Natural killer cell (primary cell): Measurements from ENCODE around the gene UPP1. TPM values are rescaled to one million over a fixed set of nuclear protein-coding genes. Genes with fewer than 3 reads are reported as not detected.

Experiments used
- ATAC-seq, 3 donors: fragments of 150-1000 bp in 2 of 3; fragments of 200-7000 bp in 1 of 3; cut with Tn5 transposase; 1 replicate in 1 of 3; 2 replicates in 2 of 3; pipeline ENCODE4 v1.10.0; 2021; ENCODE audit warnings: mild to moderate bottlenecking in 2 of 3, moderate library complexity in 2 of 3
- DNase-seq, 2 donors: peaks; one replicate each; pipeline versions ENCODE4 v3.0.0 to v3.0.0-alpha.2; 2013 to 2021; ENCODE audit warnings: mixed read lengths in 1 of 2
- H3K27ac ChIP-seq: one replicate; pipeline ENCODE4 v1.5.1; 2013; ENCODE audit warnings: mild to moderate bottlenecking, low read length
- H3K27me3 ChIP-seq: one replicate; pipeline ENCODE4 v1.6.1; 2013; ENCODE audit warnings: low read length; ENCODE audit not compliant: control insufficient read depth, insufficient read depth
- H3K36me3 ChIP-seq: one replicate; pipeline ENCODE4 v1.6.1; 2013; ENCODE audit warnings: low read length; ENCODE audit not compliant: control insufficient read depth, insufficient read depth
- H3K4me1 ChIP-seq: one replicate; pipeline ENCODE4 v1.6.1; 2013; ENCODE audit warnings: low read length; ENCODE audit not compliant: control insufficient read depth, insufficient read depth
- H3K4me3 ChIP-seq: one replicate; pipeline ENCODE4 v1.5.1; 2013; ENCODE audit warnings: low read length
- H3K9me3 ChIP-seq: one replicate; pipeline ENCODE4 v1.6.1; 2013; ENCODE audit warnings: low read length; ENCODE audit not compliant: control insufficient read depth, insufficient read depth
- H3K27ac Mint-ChIP-seq, 2 donors: one replicate each; pipeline ENCODE4 v1.8.0; 2022; ENCODE audit warnings: mild to moderate bottlenecking in 2 of 2, mixed read lengths in 2 of 2, moderate library complexity in 1 of 2
- H3K27me3 Mint-ChIP-seq, 2 donors: one replicate each; pipeline ENCODE4 v1.8.0; 2022; ENCODE audit warnings: low read depth in 2 of 2, mixed read lengths in 2 of 2
- H3K36me3 Mint-ChIP-seq: one replicate; pipeline ENCODE4 v1.8.0; 2022; ENCODE audit warnings: mixed read lengths
- H3K4me1 Mint-ChIP-seq, 2 donors: one replicate each; pipeline ENCODE4 v1.8.0; 2022; ENCODE audit warnings: mixed read lengths in 2 of 2
- H3K4me3 Mint-ChIP-seq: one replicate; pipeline ENCODE4 v1.8.0; 2022; ENCODE audit warnings: mild to moderate bottlenecking, moderate library complexity, mixed read lengths
- H3K9me3 Mint-ChIP-seq, 2 donors: one replicate each; pipeline ENCODE4 v1.8.0; 2022; ENCODE audit warnings: mixed read lengths in 2 of 2
- WGBS: methylation state at CpG from one replicate; pipeline ENCODE4 v1.1.7; 2013; ENCODE audit warnings: missing lambda C conversion rate; ENCODE audit not compliant: insufficient coverage; 5-methylcytosine and 5-hydroxymethylcytosine counted together
- intact Hi-C: fragments of 100-400 bp; cut with micrococcal nuclease; formaldehyde crosslinking; loops from one replicate; pipeline ENCODE4 v1.14.2; 2022
- total RNA-seq, 4 donors: library from RNA; stranded (reverse); fragments of 120-200 nt in 1 of 4; gene quantifications; one replicate each; pipeline versions ENCODE4 v1.2.3 to v1.2.4, GENCODE V29; 2013 to 2022
- TF ChIP-seq, protein P1 (sequence below): fragments of 200-600 bp; IDR thresholded peaks from one replicate; pipeline ENCODE4 v1.8.0; 2022; ENCODE audit warnings: antibody characterized with exemption

Gene UPP1
- total RNA-seq, 3 donors from 2014 or later (not counting 1 experiment from before 2014, with no cell fraction given) = 98.5 to 121 (median 113) TPM

DNA sequence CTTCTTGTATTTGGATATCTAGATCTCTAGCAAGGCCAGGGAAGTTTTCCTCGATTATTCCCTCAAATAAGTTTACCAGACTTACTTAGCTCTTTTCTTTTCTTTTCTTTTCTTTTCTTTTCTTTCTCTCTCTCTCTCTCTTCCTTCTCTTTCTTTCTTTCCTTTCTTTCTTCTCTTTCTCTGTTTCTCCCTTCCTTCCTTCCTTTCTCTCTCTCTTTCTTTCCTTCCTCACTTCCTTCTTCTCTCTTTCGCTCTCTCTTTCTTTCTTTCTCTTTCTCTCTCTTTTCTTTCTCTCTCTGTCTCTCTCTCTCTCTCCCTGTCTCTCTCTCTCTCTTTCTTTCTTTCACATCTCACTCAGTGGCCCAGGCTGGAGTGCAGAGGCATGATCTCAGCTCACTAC, 37.0 kb downstream of the UPP1 start:
- Histone ChIP-seq H3K27me3 (peaks cover 5% of the 10 kb centered on the region), H3K36me3 (no peaks in the 10 kb centered on the region), H3K4me1 (no peaks in the 10 kb centered on the region), H3K4me3 (no peak overlapping the region), H3K9me3 (no peaks in the 10 kb centered on the region), H3K27ac (no peak overlapping the region)
- ATAC-seq (no peak), DNase-seq (no peak)
- Mint-ChIP-seq H3K27me3 (peaks cover 20 to 37% of the 10 kb centered on the region in 2 donors), H3K27ac (no peak overlapping the region), H3K4me1 (no peaks in the 10 kb centered on the region), H3K4me3 (no peak overlapping the region), H3K36me3 (no peaks in the 10 kb centered on the region), H3K9me3 (peaks cover 0 to 5% of the 10 kb centered on the region in 2 donors)
- intact Hi-C loops = no loop called here
- 98% methylated on average over 2 of the region's 2 CpGs for WGBS
- TF ChIP-seq, protein P1, sequence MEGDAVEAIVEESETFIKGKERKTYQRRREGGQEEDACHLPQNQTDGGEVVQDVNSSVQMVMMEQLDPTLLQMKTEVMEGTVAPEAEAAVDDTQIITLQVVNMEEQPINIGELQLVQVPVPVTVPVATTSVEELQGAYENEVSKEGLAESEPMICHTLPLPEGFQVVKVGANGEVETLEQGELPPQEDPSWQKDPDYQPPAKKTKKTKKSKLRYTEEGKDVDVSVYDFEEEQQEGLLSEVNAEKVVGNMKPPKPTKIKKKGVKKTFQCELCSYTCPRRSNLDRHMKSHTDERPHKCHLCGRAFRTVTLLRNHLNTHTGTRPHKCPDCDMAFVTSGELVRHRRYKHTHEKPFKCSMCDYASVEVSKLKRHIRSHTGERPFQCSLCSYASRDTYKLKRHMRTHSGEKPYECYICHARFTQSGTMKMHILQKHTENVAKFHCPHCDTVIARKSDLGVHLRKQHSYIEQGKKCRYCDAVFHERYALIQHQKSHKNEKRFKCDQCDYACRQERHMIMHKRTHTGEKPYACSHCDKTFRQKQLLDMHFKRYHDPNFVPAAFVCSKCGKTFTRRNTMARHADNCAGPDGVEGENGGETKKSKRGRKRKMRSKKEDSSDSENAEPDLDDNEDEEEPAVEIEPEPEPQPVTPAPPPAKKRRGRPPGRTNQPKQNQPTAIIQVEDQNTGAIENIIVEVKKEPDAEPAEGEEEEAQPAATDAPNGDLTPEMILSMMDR = no peak

GRCh38 chr7:48130658-48131108, 41.6 kb downstream of the UPP1 start:
- no peaks in the 10 kb centered on the region for H3K36me3 Mint-ChIP-seq
- intact Hi-C loops = no loop called here
- DNase-seq (no peak), ATAC-seq (no peak)
- H3K27ac ChIP-seq = no peak overlapping the region
- H3K4me3 Mint-ChIP-seq = no peak overlapping the region
- H3K9me3 ChIP-seq = no peaks in the 10 kb centered on the region
- H3K36me3 ChIP-seq = no peaks in the 10 kb centered on the region
- H3K4me1 Mint-ChIP-seq = no peaks in the 10 kb centered on the region
- H3K27me3 Mint-ChIP-seq = peaks cover 15 to 27% of the 10 kb centered on the region in 2 donors
- no peaks in the 10 kb centered on the region for H3K4me1 ChIP-seq
- H3K9me3 Mint-ChIP-seq = peaks cover 0 to 5% of the 10 kb centered on the region in 2 donors
- H3K4me3 ChIP-seq = no peak overlapping the region
- TF ChIP-seq, protein P1 = no peak
- H3K27me3 ChIP-seq = peaks cover 5% of the 10 kb centered on the region
- no peak overlapping the region for H3K27ac Mint-ChIP-seq

GRCh38 chr7:48132792-48133191, 43.7 kb downstream of the UPP1 start:
- Mint-ChIP-seq H3K4me3 (no peak overlapping the region), H3K9me3 (no peaks in the 10 kb centered on the region), H3K27ac (no peak overlapping the region), H3K36me3 (no peaks in the 10 kb centered on the region), H3K4me1 (no peaks in the 10 kb centered on the region), H3K27me3 (peaks cover 11 to 14% of the 10 kb centered on the region in 2 donors)
- no peaks in the 10 kb centered on the region for H3K4me1 ChIP-seq
- H3K4me3 ChIP-seq = no peak overlapping the region
- peaks cover 5% of the 10 kb centered on the region for H3K27me3 ChIP-seq
- no peaks in the 10 kb centered on the region for H3K9me3 ChIP-seq
- DNase-seq (no peak), ATAC-seq (no peak)
- H3K36me3 ChIP-seq = no peaks in the 10 kb centered on the region
- intact Hi-C loops = no loop called here
- TF ChIP-seq, protein P1 = no peak
- no peak overlapping the region for H3K27ac ChIP-seq

DNA sequence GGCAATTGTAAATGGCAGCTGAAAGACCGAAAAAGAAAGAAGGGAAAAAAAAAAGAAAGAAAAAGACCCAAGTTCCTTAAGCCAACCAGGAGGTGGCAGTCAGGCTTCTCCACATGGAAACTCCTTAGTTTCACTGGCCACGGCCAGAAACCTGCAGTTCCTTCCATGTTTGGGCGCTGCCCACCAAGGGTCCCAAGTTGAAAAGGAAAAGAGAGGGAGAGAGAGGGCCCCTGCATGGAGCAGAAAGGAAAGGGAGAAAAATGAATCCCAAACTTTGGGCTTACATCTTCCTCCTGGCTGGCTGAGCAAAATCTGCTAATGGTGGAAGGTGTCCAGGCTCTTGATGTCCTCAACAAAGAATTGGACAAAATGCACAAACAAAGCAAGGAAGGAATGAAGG, 50.4 kb downstream of the UPP1 start:
- H3K27ac ChIP-seq = no peak overlapping the region
- DNase-seq (no peak), ATAC-seq (no peak)
- H3K9me3 ChIP-seq = no peaks in the 10 kb centered on the region
- Mint-ChIP-seq H3K27ac (no peak overlapping the region), H3K4me1 (peaks cover 7 to 12% of the 10 kb centered on the region in 2 donors), H3K36me3 (no peaks in the 10 kb centered on the region), H3K4me3 (no peak overlapping the region), H3K27me3 (peaks cover 0 to 3% of the 10 kb centered on the region in 2 donors), H3K9me3 (no peaks in the 10 kb centered on the region)
- H3K4me1 ChIP-seq = no peaks in the 10 kb centered on the region
- no peaks in the 10 kb centered on the region for H3K27me3 ChIP-seq
- TF ChIP-seq, protein P1 = no peak
- H3K4me3 ChIP-seq = no peak overlapping the region
- intact Hi-C loops = no loop called here
- 21% methylated on average over 3 of the region's 3 CpGs for WGBS
- H3K36me3 ChIP-seq = no peaks in the 10 kb centered on the region
